Erythroblast (primary cell): ENCODE data around the gene MPIG6B.

Experiments
- GATA1 ChIP-seq: IDR thresholded peaks from 2 replicates; pipeline ENCODE4 v1.6.1; 2011; ENCODE audit warnings: low read depth, mild to moderate bottlenecking, control low read depth, low read length, moderate library complexity
- POLR2A ChIP-seq: IDR thresholded peaks from 2 replicates; pipeline ENCODE4 v1.6.1; 2011; ENCODE audit warnings: mild to moderate bottlenecking, low read length

- TF ChIP-seq POLR2A (no peak), GATA1 (no peak)
Observed at GRCh38 chr6:31733734-31734133, 10.6 kb downstream of the MPIG6B start.
